Epithelial cell of esophagus (primary cell): ENCODE results near the gene HDAC4.

Experiments
- DNase-seq: peaks from one replicate; pipeline ENCODE4 v3.0.0; 2010; ENCODE audit warnings: low read depth
- H3K4me3 ChIP-seq: 2 replicates; pipeline ENCODE4 v1.5.1; 2011; ENCODE audit warnings: mild to moderate bottlenecking, low read length, control low read depth
- TF ChIP-seq, protein P1 (sequence below): IDR thresholded peaks from 2 replicates; pipeline ENCODE4 v1.5.1; 2011; ENCODE audit warnings: low read depth, mild to moderate bottlenecking, low read length, control low read depth, inconsistent platforms; ENCODE audit not compliant: insufficient read depth; ENCODE audit errors: missing control alignments

The HDAC4 gene

GRCh38 chr2:239310401-239311061 is 90.3 kb downstream of the HDAC4 start:
- no peak for DNase-seq
- TF ChIP-seq, protein P1, sequence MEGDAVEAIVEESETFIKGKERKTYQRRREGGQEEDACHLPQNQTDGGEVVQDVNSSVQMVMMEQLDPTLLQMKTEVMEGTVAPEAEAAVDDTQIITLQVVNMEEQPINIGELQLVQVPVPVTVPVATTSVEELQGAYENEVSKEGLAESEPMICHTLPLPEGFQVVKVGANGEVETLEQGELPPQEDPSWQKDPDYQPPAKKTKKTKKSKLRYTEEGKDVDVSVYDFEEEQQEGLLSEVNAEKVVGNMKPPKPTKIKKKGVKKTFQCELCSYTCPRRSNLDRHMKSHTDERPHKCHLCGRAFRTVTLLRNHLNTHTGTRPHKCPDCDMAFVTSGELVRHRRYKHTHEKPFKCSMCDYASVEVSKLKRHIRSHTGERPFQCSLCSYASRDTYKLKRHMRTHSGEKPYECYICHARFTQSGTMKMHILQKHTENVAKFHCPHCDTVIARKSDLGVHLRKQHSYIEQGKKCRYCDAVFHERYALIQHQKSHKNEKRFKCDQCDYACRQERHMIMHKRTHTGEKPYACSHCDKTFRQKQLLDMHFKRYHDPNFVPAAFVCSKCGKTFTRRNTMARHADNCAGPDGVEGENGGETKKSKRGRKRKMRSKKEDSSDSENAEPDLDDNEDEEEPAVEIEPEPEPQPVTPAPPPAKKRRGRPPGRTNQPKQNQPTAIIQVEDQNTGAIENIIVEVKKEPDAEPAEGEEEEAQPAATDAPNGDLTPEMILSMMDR = no peak
- H3K4me3 ChIP-seq = no peak overlapping the region

DNA sequence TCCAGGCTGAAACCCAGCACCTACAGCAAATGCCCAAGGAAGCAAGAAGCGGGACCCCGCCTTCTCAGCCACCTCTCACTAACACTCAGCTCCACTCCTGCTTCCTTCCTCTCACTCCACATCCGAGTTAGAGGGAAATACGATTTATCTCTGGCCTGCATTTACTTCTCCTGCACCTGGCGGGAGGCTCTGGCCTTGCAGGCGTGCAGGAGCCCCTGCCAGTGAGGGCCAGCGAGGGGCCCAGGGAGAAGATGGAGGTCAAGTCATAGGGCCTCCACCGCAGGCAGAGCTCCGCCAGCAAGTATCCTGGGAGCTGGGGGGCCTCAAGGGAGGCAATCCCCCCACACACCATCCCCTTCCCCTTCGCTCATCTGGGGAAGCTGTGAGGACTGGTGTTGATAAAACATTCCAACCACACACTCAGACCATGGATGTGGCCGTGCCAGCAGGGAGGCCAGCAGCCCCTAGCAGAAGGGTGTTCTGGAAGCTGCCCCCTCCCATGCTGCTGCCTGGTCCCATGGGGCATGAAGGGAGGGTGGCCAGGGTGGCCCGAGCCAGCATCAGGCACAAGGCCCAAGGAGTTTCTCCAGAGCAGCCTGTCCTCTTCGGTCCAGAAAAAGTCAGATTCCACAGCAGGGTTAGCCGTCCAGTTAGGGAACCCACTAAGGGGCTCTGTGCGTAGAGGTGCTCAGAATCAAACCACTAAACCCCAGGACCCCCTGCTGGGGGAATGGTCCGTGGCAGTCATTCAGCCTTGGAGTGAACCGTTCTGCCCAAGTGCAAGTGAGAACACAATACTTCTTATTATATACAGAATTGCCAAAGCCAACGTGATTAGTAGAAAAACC is 91.2 kb downstream of the HDAC4 start:
- no peak for DNase-seq
- TF ChIP-seq, protein P1 = no peak
- H3K4me3 ChIP-seq = no peak overlapping the region

DNA sequence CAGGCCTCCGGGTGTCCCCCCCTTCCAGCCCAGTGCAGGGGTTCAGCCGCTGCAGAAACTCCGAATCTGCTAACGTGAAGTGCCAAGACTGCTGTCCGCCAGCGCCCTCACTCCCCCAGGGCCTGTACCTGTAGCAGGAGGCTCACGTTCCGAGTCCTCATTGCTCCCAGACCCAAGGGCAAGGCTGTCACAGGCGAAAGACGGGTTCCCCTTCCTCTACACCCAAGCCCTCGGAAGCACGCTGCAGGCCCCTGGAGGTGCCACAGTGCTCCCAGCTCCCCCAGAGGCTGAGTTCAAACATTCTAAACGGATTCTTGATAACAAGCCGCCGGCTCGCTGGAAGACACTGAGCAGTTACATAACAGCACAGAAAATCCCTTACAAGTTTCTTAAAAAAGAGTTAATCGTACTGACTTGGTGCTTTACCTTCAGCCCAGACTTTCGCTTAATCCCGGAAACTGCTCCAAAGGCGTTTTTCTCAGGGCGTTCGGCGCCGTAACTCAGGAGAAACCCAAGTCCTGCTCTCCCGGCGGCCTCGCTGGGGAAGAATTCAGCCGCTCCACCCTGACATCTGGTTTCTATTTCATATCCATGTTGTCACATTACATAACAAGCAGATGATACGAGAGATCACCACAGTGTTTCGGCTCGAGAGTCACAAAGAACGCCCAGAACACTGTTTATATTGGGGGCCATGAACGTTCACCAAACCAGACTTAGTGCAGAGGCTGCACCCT is 92.0 kb downstream of the HDAC4 start:
- H3K4me3 ChIP-seq = no peak overlapping the region
- TF ChIP-seq, protein P1 = no peak
- no peak for DNase-seq

- TF ChIP-seq, protein P1 = no peak
- DNase-seq = no peak
- no peak overlapping the region for H3K4me3 ChIP-seq
These were observed 92.8 kb downstream of the HDAC4 start for GRCh38 chr2:239307921-239308613.

GRCh38 chr2:239307221-239307569 is 93.6 kb downstream of the HDAC4 start:
- DNase-seq = no peak
- no peak overlapping the region for H3K4me3 ChIP-seq
- TF ChIP-seq, protein P1 = no peak

GRCh38 chr2:239306274-239307220 is 94.3 kb downstream of the HDAC4 start:
- TF ChIP-seq, protein P1 = no peak
- no peak for DNase-seq
- no peak overlapping the region for H3K4me3 ChIP-seq
